Left ventricle myocardium superior (tissue), 1 donor: Measurements from ENCODE around the gene PSENEN. TPM values are rescaled to one million over a fixed set of nuclear protein-coding genes. Genes with fewer than 3 reads are reported as not detected.
A peak's percentile ranks its signal among the peaks of the same experiment; 100 is the strongest.
"Not testable (repeated sequence)": the region's sequence is repeated elsewhere in the genome, so short reads cannot be mapped to it uniquely, and the experiment has no call there.

Source experiments
- ATAC-seq: fragments of 200-7000 bp; cut with Tn5 transposase; one replicate; pipeline ENCODE4 v1.9.1; 2020; ENCODE audit warnings: mild to moderate bottlenecking, moderate library complexity
- DNase-seq: peaks from one replicate; pipeline ENCODE4 v3.0.0-alpha.2; 2020
- intact Hi-C: fragments of 100-400 bp; cut with micrococcal nuclease; formaldehyde crosslinking; loops from one replicate; pipeline ENCODE4 v1.11.0; 2022
- total RNA-seq: library from RNA; stranded (reverse); fragmentation: NEBNext Ultra II Directional; extraction: Animal tissue kit (Norgen Biotek cat#: 25700); gene quantifications from one replicate; pipeline ENCODE4 v1.2.1, GENCODE V29; 2021
- donor health status: DM: no; HTN: yes; CAD: no; lungs with severe emphysema.

The PSENEN gene
- total RNA-seq, 1 donor from 2014 or later, result 41.3 TPM

GRCh38 chr19:35717665-35718344, 27.6 kb upstream of the PSENEN start, which contains the start of gene KMT2B:
KMT2B (plus strand) TSS chr19:35718003; CDS start chr19:35718019, 16 bp downstream.
- intact Hi-C loops, result no loop called here
- ATAC-seq, result peak; percentile 80
- no peak for DNase-seq

- intact Hi-C loops, result no loop called here
- DNase-seq (peak; percentile 56), ATAC-seq (no peak)
These were observed 27.0 kb upstream of the PSENEN start for GRCh38 chr19:35718345-35719041.

- DNase-seq, result peak; percentile 36
- ATAC-seq, result no peak
- intact Hi-C loops, result no loop called here
These were observed 25.9 kb upstream of the PSENEN start for GRCh38 chr19:35719402-35720162.

GRCh38 chr19:35720163-35720524, 25.3 kb upstream of the PSENEN start:
- DNase-seq, result no peak
- no peak for ATAC-seq
- intact Hi-C loops, result no loop called here

- intact Hi-C loops, result no loop called here
- no peak for DNase-seq
- no peak for ATAC-seq
These were observed 24.8 kb upstream of the PSENEN start for GRCh38 chr19:35720648-35721047.

GRCh38 chr19:35721374-35721773, 24.1 kb upstream of the PSENEN start:
- ATAC-seq, result no peak
- DNase-seq, result no peak
- intact Hi-C loops, result no loop called here

GRCh38 chr19:35722461-35722860, 23.0 kb upstream of the PSENEN start:
- no peak for ATAC-seq
- no peak for DNase-seq
- intact Hi-C loops, result no loop called here

GRCh38 chr19:35722897-35723296, 22.6 kb upstream of the PSENEN start:
- ATAC-seq (no peak), DNase-seq (no peak)
- intact Hi-C loops, result no loop called here

GRCh38 chr19:35723671-35724070, 21.8 kb upstream of the PSENEN start:
- intact Hi-C loops, result no loop called here
- DNase-seq (no peak), ATAC-seq (no peak)

- ATAC-seq, DNase-seq, intact Hi-C loops: not testable (repeated sequence)
These were observed 21.3 kb upstream of the PSENEN start for GRCh38 chr19:35724132-35724531.

GRCh38 chr19:35724560-35724959, 20.9 kb upstream of the PSENEN start:
- intact Hi-C loops, result no loop called here
- ATAC-seq, result no peak
- no peak for DNase-seq

- no peak for ATAC-seq
These were observed 20.1 kb upstream of the PSENEN start for GRCh38 chr19:35725216-35725861.

GRCh38 chr19:35727053-35727955, 18.1 kb upstream of the PSENEN start:
- ATAC-seq, result no peak
- DNase-seq, result no peak
- intact Hi-C loops, result no loop called here

More at GRCh38 chr19:35725216-35725861, 20.1 kb upstream of the PSENEN start:
- no peak for DNase-seq
- intact Hi-C loops, result no loop called here

GRCh38 chr19:35727956-35728706, 17.3 kb upstream of the PSENEN start:
- DNase-seq (no peak), ATAC-seq (no peak)
- intact Hi-C loops, result no loop called here

- intact Hi-C loops, result no loop called here
- DNase-seq, result no peak
These were observed 16.4 kb upstream of the PSENEN start for GRCh38 chr19:35729021-35729420.

GRCh38 chr19:35729763-35730162, 15.7 kb upstream of the PSENEN start:
- DNase-seq, result no peak
- no peak for ATAC-seq
- intact Hi-C loops, result no loop called here

More at GRCh38 chr19:35729021-35729420, 16.4 kb upstream of the PSENEN start:
- no peak for ATAC-seq

GRCh38 chr19:35730326-35730725, 15.1 kb upstream of the PSENEN start:
- ATAC-seq, result no peak
- intact Hi-C loops, result no loop called here
- DNase-seq, result no peak

- DNase-seq (no peak), ATAC-seq (no peak)
- intact Hi-C loops, result no loop called here
These were observed 14.1 kb upstream of the PSENEN start for GRCh38 chr19:35731353-35731752.
